Heart right ventricle (tissue), 16 donors: ENCODE results near the gene PPIF. TPM values are rescaled to one million over a fixed set of nuclear protein-coding genes. Genes with fewer than 3 reads are reported as not detected.

Experiments used
- ATAC-seq, 8 donors: fragments of 200-7000 bp; cut with Tn5 transposase; one replicate each; pipeline ENCODE4 v1.9.1; 2020; ENCODE audit warnings: mild to moderate bottlenecking in 8 of 8, moderate library complexity in 8 of 8, moderate number of reproducible peaks in 1 of 8
- DNase-seq, 2 donors: peaks; one replicate each; pipeline ENCODE4 v3.0.0-alpha.2; 2020
- H3K27ac ChIP-seq, 10 donors: fragments of 200-600 bp; sonication (generic) in 2 of 10; one replicate each; pipeline versions ENCODE4 v1.5.0 to v1.8.0; 2020 to 2022; ENCODE audit warnings: mild to moderate bottlenecking in 3 of 10
- H3K27me3 ChIP-seq, 7 donors: fragments of 200-600 bp; one replicate each; pipeline ENCODE4 v1.8.0; 2021 to 2022; ENCODE audit warnings: mild to moderate bottlenecking in 2 of 7
- H3K36me3 ChIP-seq, 9 donors: fragments of 200-600 bp; sonication (generic) in 1 of 9; one replicate each; pipeline versions ENCODE4 v1.5.0 to v1.8.0; 2020 to 2022; ENCODE audit warnings: mild to moderate bottlenecking in 2 of 9
- H3K4me1 ChIP-seq, 9 donors: fragments of 200-600 bp; sonication (generic) in 1 of 9; one replicate each; pipeline versions ENCODE4 v1.5.0 to v1.8.0; 2020 to 2022; ENCODE audit warnings: mild to moderate bottlenecking in 4 of 9
- H3K4me3 ChIP-seq, 10 donors: fragments of 200-600 bp; sonication (generic) in 2 of 10; one replicate each; pipeline versions ENCODE4 v1.5.0 to v1.8.0; 2020 to 2022; ENCODE audit warnings: mild to moderate bottlenecking in 7 of 10, moderate library complexity in 2 of 10
- H3K9me3 ChIP-seq, 11 donors: fragments of 200-600 bp in 10 of 11; sonication (generic) in 2 of 11; one replicate each; pipeline versions ENCODE4 v1.5.0 to v1.8.0; 2013 to 2022; ENCODE audit warnings: mild to moderate bottlenecking in 2 of 11, control low read depth in 1 of 11, moderate library complexity in 1 of 11
- WGBS, 2 donors: extraction: QIAGEN DNeasy Blood & Tissue Kit; methylation state at CpG; one replicate each; pipeline ENCODE4 v1.1.7; 2013; ENCODE audit warnings: inconsistent platforms in 1 of 2; 5-methylcytosine and 5-hydroxymethylcytosine counted together
- intact Hi-C, 10 donors: fragments of 100-400 bp; cut with DNase I; formaldehyde crosslinking; loops; one replicate each; pipeline versions ENCODE4 v1.11.1 to v1.14.2; 2022
- polyA plus RNA-seq, 2 donors: library from polyadenylated mRNA; stranded (reverse); fragments of 200-250 nt; gene quantifications; one replicate each; pipeline ENCODE4 v1.2.3, GENCODE V29; 2013
- total RNA-seq, 10 donors: library from RNA; stranded (reverse); fragmentation: NEBNext Ultra II Directional in 3 of 10; extraction: Animal tissue kit (Norgen Biotek cat#: 25700) in 3 of 10; gene quantifications; one replicate each; pipeline versions ENCODE4 v1.2.1 to v1.2.4, GENCODE V29; 2021 to 2023
- TF ChIP-seq, protein P1 (sequence below), 9 donors: fragments of 200-600 bp; sonication (generic) in 2 of 9; IDR thresholded peaks; one replicate each; pipeline versions ENCODE4 v1.5.0 to v1.8.0; 2021 to 2022; ENCODE audit warnings: antibody characterized with exemption in 9 of 9, mild to moderate bottlenecking in 5 of 9, moderate library complexity in 1 of 9
- donor health status: Arrhythmogenic right ventricular cardiomyopathy.
- donor health status: ischemic (EF 13 %, LVEDD 7.1; RV severe dilation, severe dysfunction).
- donor health status: healthy with polysubstance abuse.
- donor health status: DM: no; HTN: yes; CAD: no.
- donor health status: DM: no; HTN: no; CAD: no.
- donor health status: ischemic (EF 25% LVEDD 6.9; RV normal size, moderate dysfunction).
- donor health status: ischemic (EF 25% LVEDD 5.7; RV mildly dilated, moderate dysfunction).
- donor health status: healthy.
- donor health status: DM: yes; HTN: yes; CAD: no.
- donor health status: Ischemic cardiomyopathy.
- donor health status: ischemic (EF 35%, LVEDD 5.7; RV mildly dilated, moderate dysfunction).
- donor health status: nonischemic (EF 11% LVEDD 7.7; RV severe dilation, severe dysfunction).
- donor health status: DM: yes; HTN: yes; CAD: no.
- donor health status: PGD.
- donor health status: ischemic (EF 29% LVEDD 5.4; RV normal size, mild dysfunction).
- donor health status: nonischemic (EF 23%, LVEDD 6.1; RV moderate dilation, normal function).

Gene PPIF
- total and polyA plus RNA-seq, 12 donors, result 44.3 to 205 (median 146) TPM

DNA sequence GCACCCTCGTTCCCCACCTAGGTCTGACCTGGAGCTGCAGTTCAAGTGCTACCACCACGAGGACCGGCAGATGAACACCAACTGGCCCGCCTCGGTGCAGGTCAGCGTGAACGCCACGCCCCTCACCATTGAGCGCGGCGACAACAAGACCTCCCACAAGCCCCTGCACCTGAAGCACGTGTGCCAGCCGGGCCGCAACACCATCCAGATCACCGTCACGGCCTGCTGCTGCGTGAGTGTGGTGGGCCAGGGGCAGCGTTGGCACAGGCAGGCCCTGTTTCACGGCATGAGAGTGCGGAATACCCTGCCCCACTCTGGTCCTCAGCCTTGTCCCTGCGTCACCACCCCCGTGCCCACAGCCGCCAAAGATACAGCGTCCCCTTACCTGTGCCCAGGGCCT lies 46.6 kb upstream of the PPIF start:
- ATAC-seq, result peak in 1 of 8 donors; percentile 3

DNA sequence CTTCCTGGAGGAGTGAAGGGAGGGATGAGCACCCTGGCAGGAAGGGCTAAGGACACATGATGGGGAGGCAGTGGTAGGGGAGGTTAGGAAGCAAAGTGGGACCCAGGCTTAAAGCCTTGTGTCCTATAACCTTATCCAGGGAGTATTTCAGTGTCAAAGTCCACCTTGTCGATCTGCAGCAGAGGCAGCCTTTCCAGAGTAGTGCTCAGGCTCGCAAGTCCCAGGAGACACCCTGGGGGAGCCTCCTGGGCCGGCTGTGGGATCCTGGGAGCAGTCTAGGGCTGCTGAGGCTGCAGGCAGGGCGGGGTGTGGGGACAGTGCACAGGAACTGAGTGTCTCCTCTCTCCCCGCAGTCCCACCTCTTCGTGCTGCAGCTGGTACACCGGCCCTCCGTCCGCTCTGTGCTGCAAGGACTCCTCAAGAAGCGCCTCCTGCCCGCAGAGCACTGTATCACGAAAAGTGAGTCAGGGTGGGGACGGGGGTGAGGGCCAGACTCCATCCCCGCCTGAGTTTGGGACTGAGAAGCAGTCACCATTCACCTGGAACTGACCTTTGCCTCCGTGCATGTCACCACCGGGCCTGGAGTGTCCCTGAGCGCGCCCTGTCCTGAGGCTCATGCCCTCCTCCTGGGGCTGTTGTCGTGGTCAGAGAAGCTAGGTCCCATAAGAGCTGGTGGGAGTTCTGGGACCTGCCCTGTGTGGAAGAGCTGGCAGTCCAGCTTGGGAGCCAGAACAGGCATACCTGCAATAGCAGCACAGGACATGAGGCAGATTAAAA lies 45.3 kb upstream of the PPIF start:
- TF ChIP-seq, protein P1, sequence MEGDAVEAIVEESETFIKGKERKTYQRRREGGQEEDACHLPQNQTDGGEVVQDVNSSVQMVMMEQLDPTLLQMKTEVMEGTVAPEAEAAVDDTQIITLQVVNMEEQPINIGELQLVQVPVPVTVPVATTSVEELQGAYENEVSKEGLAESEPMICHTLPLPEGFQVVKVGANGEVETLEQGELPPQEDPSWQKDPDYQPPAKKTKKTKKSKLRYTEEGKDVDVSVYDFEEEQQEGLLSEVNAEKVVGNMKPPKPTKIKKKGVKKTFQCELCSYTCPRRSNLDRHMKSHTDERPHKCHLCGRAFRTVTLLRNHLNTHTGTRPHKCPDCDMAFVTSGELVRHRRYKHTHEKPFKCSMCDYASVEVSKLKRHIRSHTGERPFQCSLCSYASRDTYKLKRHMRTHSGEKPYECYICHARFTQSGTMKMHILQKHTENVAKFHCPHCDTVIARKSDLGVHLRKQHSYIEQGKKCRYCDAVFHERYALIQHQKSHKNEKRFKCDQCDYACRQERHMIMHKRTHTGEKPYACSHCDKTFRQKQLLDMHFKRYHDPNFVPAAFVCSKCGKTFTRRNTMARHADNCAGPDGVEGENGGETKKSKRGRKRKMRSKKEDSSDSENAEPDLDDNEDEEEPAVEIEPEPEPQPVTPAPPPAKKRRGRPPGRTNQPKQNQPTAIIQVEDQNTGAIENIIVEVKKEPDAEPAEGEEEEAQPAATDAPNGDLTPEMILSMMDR (IDR thresholded peaks at IDR 0.05), result no peak

More for the DNA sequence above, 46.6 kb upstream of the PPIF start:
- TF ChIP-seq, protein P1 (IDR thresholded peaks at IDR 0.05), result no peak
- no peaks in the 10 kb centered on the region for H3K27me3 ChIP-seq
- H3K9me3 ChIP-seq, result no peaks in the 10 kb centered on the region
- 95% methylated on average over 24 of the region's 24 CpGs for WGBS, 2 donors
- peaks cover 0 to 29% (median 15%) of the 10 kb centered on the region in 9 donors for H3K4me1 ChIP-seq
- H3K4me3 ChIP-seq, result no peak overlapping the region
- intact Hi-C loops, result no loop called here
- DNase-seq, result peak in 1 of 2 donors; percentile 12
- H3K27ac ChIP-seq, result no peak overlapping the region
- peaks cover 11 to 100% (median 93%) of the 10 kb centered on the region in 9 donors for H3K36me3 ChIP-seq

GRCh38 chr10:79303631-79304478 lies 43.4 kb upstream of the PPIF start:
- intact Hi-C loops, result no loop called here
- Histone ChIP-seq H3K4me3 (no peak overlapping the region), H3K27me3 (no peaks in the 10 kb centered on the region), H3K27ac (no peak overlapping the region), H3K9me3 (no peaks in the 10 kb centered on the region), H3K36me3 (peaks cover 18 to 100% (median 95%) of the 10 kb centered on the region in 9 donors), H3K4me1 (peaks cover 0 to 14% (median 10%) of the 10 kb centered on the region in 9 donors)
- DNase-seq, result no peak
- 91 to 92% methylated on average over 25 of the region's 25 CpGs for WGBS, 2 donors
- TF ChIP-seq, protein P1 (IDR thresholded peaks at IDR 0.05), result no peak
- ATAC-seq, result no peak

More for the DNA sequence above, 45.3 kb upstream of the PPIF start:
- WGBS, 2 donors, result 88 to 90% methylated on average over 19 of the region's 19 CpGs
- Histone ChIP-seq H3K4me3 (no peak overlapping the region), H3K36me3 (peaks cover 11 to 100% (median 95%) of the 10 kb centered on the region in 9 donors), H3K9me3 (no peaks in the 10 kb centered on the region), H3K4me1 (peaks cover 0 to 24% (median 15%) of the 10 kb centered on the region in 9 donors), H3K27ac (no peak overlapping the region), H3K27me3 (no peaks in the 10 kb centered on the region)
- intact Hi-C loops, result no loop called here
- DNase-seq (peak in 1 of 2 donors; percentile 5), ATAC-seq (no peak)

DNA sequence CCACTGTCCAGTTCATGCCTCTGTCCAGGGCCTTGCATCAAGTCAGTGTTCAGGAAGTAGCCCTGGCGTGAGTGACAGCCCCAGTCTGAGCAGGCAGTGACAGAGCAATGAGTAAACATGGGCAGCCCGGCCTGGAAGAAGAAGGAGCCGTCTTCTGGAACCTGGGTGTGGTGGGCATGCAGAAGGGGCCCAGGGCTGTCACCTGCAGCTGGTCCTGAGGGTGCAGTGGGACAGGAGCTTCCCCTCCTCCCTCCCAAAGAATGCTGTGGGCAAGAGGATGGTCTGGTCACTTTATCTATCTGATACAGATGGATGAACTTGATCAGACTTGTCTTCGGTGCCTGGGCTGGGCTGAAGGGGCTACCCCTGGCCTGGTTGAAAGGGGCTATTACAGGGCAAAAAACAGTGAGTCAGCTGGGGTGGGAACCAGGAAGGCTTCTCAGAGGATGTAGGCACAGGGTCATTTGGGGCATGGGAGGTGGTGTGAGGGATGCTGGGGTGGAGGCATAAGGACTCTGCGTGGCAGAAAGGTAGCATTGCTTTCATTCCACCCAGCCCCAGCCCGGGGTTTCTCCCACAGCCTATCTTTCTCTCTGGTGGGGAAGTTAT lies 42.7 kb upstream of the PPIF start:
- TF ChIP-seq, protein P1 (IDR thresholded peaks at IDR 0.05), result no peak
- H3K27me3 ChIP-seq, result no peaks in the 10 kb centered on the region
- DNase-seq (peak in 1 of 2 donors; percentile 3), ATAC-seq (no peak)
- H3K4me3 ChIP-seq, result no peak overlapping the region
- H3K4me1 ChIP-seq, result peaks cover 0 to 6% (median 3%) of the 10 kb centered on the region in 9 donors
- intact Hi-C loops, result no loop called here
- 69 to 86% methylated on average over 6 of the region's 6 CpGs for WGBS, 2 donors
- H3K9me3 ChIP-seq, result no peaks in the 10 kb centered on the region
- no peak overlapping the region for H3K27ac ChIP-seq
- H3K36me3 ChIP-seq, result peaks cover 18 to 100% (median 94%) of the 10 kb centered on the region in 9 donors
